Measurements from ENCODE around the gene NBPF11.
"Not testable (repeated sequence)": the region's sequence is repeated elsewhere in the genome, so short reads cannot be mapped to it uniquely, and the experiment has no call there.

NBPF11 gene

DNA sequence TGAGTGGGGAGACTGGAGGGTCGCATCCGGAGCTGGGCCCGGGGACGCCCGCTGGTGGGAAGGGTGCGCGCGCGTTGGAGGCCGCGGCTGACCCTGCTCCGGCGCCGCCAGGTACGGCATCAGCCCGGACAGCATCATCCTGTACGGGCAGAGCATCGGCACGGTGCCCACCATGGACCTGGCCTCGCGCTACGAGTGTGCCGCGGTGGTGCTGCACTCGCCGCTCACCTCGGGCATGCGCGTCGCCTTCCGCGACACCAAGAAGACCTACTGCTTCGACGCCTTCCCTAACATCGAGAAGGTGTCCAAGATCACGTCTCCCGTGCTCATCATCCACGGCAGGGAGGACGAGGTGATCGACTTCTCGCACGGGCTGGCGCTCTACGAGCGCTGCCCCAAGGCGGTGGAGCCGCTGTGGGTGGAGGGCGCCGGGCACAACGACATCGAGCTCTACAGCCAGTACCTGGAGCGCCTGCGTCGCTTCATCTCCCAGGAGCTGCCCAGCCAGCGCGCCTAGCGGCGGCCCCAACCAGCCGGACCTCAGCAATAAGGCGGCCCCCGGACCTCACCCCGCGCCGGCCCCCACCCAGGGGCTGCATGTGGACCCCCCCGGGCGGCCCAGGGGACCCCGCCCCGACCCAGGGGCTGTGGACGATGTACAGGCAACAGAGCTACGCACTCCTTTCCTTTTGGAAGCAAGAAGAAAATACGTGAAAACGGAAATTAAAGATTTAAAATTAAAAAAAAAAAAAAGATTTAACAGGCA, 2.8 kb downstream of the NBPF11 start:
- DNase-seq = not testable (repeated sequence)

- DNase-seq = not testable (repeated sequence)
Measured at GRCh38 chr1:148147052-148147838, 4.8 kb downstream of the NBPF11 start.

DNA sequence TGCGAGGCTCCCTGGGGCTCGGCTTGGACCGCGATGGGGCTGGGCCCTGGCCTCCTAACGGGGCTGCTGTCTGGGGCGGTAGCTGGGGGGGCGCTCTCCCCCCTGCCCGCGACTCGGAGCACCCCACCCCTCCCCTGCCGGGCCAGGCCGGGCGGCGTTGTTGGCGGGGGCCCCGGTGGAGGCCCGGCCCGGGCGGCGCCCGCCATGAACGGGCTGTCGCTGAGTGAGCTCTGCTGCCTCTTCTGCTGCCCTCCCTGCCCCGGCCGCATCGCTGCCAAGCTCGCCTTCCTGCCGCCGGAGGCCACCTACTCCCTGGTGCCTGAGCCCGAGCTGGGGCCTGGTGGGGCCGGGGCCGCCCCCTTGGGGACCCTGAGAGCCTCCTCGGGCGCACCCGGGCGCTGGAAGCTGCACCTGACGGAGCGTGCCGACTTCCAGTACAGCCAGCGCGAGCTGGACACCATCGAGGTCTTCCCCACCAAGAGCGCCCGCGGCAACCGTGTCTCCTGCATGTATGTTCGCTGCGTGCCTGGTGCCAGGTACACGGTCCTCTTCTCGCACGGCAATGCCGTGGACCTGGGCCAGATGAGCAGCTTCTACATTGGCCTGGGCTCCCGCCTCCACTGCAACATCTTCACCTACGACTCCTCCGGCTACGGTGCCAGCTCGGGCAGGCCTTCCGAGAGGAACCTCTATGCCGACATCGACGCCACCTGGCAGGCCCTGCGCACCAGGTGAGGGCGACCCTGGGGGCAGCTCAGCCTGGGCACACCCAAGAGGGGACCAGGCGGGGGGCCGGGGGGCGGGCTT, 5.7 kb downstream of the NBPF11 start:
- DNase-seq = not testable (repeated sequence)

GRCh38 chr1:148143223-148143622, 8.9 kb downstream of the NBPF11 start:
- not testable (repeated sequence) for DNase-seq

- DNase-seq = not testable (repeated sequence)
Measured at GRCh38 chr1:148141936-148142335, 10.1 kb downstream of the NBPF11 start.

DNA sequence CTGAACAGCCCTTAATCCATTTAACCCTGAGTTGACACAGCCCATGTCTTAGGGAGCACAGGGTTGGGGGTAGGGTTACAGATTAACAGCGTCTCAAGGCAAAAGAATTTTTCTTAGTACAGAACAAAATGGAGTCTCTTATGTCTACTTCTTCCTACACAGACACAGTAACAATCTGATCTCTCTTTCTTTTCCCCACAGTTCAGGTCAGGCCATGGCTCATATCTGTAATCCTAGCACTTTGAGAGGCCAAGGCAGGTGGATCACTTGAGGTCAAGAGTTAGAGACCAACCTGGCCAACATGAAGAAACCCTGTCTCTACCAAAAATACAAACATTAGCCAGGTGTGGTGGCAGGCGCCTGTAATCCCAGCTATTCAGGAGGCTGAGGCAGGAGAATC, 13.5 kb downstream of the NBPF11 start:
- DNase-seq = not testable (repeated sequence)

GRCh38 chr1:148122341-148122740, 29.7 kb downstream of the NBPF11 start:
- not testable (repeated sequence) for DNase-seq

DNA sequence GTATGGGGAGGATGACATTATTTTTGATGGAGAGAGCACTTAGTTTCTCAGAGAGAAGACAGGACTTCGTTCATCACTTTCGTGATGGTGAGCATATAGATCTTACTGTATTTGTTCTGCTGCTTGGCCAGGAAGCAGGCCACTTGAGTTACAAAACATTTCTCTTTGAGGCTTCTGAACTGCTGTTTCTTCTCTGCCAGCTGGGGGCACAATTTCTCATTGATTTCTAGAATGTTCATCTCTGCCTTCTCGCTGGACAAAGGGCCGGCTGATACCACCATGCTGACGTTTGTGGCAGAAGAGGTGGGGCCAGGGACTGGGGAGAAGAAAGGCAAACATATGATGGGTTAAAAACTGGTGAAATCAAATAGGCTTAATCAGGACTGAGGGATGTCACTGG, 31.7 kb downstream of the NBPF11 start:
- DNase-seq = not testable (repeated sequence)

GRCh38 chr1:148095732-148096131, 56.3 kb downstream of the NBPF11 start:
- DNase-seq = not testable (repeated sequence)

- not testable (repeated sequence) for DNase-seq
Measured at GRCh38 chr1:148086196-148086595, 65.9 kb downstream of the NBPF11 start.

DNA sequence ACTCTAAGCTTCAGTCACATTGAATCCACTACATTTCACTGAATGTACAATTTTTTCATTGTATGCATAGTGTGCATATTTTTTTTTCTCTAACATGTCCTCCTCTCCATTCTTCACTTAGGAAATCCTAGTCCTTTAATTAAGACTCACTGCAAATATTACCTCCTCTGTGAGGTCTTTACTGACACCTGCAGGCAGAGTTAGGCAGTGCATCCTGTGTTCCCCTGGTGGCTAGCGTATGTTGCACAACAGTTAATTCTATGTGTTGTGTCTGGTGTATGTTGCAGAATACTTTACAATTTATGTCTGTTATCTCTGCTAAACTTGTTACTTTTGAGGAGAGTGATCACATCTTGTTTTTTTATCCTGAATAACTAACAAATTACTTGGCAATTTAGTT, 70.9 kb downstream of the NBPF11 start:
- DNase-seq = not testable (repeated sequence)

DNA sequence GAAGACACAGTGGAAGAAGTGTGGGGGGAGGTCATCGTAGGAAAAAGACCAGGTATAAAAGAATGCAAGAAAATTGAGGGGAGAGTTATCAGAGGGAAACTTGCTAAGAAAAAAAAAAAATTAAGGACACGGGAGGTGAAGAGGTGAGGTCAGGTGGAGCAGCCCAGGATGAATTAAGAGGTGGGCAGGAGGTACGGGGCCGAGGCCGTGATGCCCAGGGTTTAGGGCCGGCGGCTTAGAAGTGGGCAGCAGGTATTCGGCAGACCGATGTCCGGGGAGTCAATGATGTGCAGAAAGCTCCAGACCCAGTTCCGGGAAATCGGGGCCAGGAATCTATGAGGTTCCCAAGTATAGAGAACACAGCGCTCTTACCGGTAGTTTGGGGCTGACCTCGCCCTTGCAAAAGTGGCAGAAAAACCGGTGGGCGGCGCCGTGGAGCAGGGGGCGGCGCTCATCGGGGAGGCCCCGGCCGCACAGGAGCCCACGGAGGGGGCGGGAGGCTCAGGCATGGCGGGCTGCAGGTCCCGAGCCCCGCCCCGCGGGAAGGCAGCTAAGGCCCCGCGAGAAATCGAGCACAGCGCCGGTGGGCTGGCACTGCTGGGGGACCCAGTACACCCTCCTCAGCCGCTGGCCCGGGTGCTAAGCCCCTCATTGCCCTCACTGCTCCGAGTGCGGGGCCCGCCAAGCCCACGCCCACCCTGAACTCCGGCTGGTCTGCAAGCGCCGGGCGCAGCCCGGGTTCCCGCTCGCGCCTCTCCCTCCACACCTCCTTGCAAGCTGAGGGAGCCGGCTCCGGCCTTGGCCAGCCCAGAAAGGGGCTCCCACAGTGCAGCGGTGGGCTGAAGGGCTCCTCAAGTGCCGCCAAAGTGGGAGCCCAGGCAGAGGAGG, 73.2 kb downstream of the NBPF11 start:
- not testable (repeated sequence) for DNase-seq

DNA sequence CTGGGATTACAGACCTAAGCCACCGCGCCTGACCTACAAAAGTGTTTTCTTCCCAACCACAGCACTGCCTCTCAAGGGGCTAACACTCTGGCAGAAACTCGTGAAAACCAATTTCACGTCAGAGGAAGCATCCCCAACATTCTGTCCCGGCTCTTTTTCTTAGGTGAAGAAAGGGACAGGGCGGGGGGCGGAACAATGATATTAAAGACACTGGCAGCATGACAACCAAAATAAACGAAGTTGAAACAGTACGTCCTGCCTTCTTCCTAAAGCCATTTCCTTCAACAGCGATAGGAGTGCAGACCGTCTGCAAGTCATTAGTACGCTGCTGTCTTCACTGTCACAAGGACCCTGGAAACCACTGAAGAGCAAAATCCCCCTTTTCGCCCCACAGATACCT, 74.0 kb downstream of the NBPF11 start:
- DNase-seq = not testable (repeated sequence)

DNA sequence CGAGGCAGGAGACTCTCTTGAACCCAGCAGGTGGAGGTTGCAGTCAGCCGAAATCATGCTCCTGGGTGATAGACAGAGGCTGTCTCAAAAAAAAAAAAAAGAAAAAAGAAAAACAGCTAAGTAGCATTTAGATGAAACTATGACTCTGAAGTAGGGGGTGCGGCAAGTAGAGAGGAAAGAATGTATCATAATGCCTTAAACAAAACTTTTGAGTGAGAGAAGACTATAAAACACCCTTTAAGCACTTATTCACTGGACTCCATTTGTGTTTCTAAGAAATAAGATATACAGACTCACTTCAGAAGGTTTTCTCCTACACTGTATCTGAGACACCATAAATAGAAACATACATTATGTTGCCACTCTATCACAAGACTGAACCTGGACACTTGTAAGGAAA, 74.6 kb downstream of the NBPF11 start:
- DNase-seq = not testable (repeated sequence)

DNA sequence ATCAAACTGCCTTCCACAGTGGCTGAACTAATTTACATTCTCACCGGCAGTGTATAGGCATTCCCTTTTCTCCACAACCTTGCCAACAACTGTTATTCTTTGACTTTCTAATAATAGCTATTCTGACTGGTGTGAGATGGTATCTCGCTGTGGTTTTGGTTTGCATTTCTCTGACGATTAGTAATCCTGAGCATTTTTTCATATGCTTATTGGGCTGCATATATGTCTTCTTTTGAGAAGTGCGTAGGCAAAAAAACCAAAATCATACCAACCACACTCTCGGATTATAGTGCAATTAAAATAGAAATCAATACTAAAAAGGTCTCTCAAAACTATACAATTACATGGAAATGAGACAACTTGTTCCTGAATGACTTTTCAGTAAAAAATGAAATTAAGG, 78.7 kb downstream of the NBPF11 start:
- not testable (repeated sequence) for DNase-seq

DNA sequence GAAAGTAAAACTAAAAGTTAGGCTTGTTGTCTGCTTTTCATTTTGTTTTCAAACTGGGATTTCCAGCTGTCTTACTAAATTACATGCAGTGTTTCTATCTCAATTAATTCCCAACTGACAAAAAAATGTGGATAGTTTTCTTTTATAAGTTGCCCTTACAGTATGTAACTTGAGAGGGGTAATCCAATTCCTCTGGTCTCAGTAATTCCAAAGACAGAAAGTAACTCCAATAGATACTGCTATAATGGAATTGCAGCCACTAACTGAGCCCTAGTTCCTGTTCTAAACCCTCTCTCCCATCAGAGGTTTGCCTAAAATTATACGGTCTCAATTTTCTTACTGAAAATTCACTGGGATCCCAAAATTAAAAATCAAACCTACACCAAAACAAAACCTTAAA, 83.5 kb downstream of the NBPF11 start:
- not testable (repeated sequence) for DNase-seq

- DNase-seq = not testable (repeated sequence)
Measured at GRCh38 chr1:148068201-148068600, 83.9 kb downstream of the NBPF11 start.

DNA sequence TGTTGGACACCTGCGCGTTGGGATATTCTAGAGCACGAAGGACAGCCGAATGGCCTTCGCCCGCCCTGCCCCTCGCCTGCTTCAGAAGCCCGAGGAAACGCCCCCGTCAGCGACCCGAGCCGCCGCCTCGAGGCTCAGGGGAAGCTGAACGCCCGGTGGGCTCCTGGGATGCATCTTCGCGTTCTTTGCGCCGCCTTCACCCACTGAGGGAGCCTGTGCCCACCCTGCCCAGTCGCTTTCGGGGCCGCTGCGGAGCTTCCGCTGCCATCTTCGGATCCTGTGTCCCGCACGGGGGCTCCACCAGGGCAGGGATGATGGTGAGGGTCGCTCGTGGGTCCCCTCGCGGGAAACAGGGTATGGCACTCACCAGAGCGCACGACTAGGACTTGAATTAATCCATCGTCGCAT, 91.8 kb downstream of the NBPF11 start:
- not testable (repeated sequence) for DNase-seq

DNA sequence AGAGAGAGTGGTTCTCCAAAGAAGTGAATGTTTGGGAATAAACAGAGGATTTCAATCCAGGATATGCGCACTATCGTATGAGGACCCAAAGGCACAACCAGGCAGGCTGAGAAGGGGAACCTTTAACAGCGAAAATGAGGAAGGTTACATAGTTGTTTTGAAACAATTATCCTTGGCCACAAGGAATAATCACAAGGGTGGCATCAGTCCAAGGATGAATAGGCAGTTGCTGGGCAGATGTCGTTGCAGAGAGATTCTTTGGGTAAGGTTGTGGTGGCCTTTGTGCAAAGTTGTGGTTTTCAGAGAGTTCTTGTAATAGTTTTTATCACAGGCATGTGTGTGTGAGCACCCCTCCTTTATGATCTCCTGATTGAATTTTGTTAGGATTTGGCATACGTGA, 94.7 kb downstream of the NBPF11 start:
- DNase-seq = not testable (repeated sequence)
